GM21723 (cell line): ENCODE measurements around the gene PLXNA2.

ENCODE experiments used
- ATAC-seq: cut with Tn5 transposase; IDR thresholded peaks from one replicate; pipeline ENCODE4 v1.9.1; 2021; ENCODE audit warnings: mild to moderate bottlenecking, moderate library complexity; ENCODE audit not compliant: unreplicated experiment

The PLXNA2 gene

DNA sequence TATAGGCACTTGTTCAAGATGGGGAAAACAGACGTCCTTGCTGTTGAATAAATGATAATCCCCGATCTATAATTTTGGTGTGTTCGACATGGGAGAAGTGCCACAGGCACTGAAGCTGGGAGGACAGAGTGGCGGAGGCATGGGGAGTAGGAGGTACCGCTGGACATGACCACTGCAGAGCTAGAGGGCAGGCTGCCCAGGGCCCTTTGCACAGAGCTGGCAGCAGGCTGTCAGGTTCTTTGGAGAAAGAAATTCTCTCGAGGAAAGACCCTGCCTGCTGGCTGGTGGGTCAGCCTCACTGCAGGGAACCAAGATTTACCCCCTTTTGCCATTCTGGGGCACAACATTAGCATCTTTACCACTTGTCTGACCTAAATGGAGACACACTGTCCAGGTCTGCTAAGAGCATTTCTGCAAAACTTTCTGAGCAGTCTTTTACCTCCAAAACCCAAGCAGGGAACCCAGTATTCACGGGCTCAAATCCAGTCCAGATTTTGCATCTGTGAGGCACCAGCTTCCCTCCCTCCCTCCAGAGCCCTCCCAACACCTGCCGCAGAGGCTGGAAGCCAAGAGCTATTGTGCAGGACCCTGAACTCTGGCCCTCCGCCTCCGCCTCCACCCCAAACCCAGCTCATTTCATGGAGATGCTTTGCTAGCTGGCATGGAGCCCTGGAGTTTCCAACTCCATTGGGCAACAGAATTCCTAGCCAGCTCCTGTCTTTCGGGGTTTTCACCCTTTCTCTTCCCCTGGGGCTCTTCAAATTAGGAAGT lies 142.3 kb downstream of the PLXNA2 start:
- ATAC-seq = no peak

DNA sequence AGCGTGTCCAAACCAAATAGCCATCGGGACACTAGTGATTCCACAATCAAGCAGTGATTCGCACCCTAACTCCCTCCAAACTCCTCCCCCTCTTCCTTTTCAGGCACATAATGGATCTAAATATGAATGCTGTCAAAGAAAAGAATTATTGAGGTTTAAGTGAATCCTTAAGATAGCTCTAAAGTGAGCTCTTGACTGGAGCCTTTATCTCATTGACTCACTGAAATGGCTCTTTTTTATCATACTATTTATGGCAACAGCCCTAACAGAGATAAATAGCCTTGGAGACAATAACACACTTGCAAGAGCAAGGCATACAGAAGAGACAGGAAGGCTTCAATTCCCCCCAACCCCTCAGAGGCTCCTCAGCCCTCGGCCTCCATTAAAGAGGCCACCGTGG lies 143.3 kb downstream of the PLXNA2 start:
- ATAC-seq = no peak

DNA sequence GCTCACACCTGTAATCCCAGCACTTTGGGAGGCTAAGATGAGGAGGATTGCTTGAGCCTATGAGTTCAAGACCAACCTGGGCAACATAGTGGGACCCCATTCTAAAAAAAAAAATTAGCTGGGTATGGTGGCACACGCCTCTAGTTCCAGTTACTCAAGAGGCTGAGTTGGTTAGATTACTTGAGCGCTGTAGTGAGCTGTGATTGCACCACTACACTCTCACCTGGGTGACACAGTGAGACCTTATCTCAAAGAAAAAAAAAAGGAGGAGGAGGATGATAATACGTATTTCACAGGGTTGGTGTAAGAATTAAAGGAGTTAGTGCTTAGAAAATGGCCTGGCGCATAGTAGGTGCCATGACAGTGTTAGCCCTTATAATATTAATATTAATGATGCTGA lies 144.1 kb downstream of the PLXNA2 start:
- no peak for ATAC-seq

DNA sequence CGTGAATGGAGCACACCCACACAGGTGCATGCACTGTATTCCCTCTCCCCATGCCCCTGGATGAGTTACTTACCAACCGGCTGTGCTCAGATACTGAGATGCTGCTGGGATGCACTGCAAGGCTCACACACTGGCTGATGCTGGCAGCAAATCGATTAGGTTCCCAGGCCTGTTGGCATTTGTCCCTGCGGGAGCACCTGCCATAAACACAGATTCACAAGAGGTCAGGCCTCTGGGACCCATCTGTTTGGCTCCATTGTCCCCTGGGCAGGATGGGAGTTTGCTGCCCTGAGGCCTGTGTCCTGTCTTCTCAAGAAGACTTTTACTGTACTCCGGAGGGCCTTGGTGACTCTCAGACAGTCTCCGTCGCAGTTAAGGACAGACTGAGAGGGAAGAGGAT lies 145.4 kb downstream of the PLXNA2 start:
- ATAC-seq = no peak

DNA sequence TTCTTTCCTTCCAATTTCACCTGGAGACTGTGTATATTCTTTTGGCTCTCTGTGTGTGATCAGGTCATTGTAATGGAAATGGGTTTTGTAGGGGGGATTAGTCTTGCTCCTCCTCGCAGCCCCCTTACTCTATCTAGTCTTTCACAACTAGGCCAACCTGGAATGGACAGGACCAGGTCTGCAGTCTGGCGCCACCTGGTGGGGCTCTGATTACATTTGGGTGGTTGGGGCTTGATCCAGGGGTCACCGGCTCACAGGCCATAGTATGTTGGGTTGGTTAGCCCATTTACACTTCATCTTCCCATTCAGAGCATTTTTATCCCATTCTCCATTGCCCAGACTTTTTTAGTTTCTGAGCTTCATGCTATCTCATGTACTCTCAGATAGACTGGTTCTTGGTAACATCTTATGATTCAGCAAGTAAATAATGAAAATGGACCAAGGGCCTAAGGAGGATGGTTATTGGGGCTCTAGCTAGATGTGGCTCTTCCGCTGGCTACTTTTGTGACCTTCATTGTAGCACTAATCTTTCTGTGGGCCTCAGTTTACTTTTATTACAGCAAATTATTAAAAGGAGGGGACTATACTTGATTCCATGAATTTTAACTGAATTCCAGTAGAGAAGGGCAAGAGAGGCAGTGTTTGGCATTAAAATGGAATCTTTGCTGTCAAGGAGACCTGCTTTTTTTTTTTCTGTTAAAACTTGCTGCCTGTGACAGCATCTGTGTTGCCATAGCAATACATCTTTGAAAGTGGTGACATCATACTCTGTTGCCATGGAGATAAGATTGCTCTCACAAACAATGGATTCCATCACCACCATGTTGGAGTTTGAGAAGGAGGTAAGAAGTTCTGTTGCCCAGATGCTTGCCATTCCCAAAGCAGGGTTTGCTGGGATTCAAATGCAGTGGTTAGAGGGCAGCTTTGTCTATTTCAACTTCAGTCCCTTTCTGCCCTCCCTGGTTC lies 150.1 kb downstream of the PLXNA2 start:
- ATAC-seq = peak; percentile 54

DNA sequence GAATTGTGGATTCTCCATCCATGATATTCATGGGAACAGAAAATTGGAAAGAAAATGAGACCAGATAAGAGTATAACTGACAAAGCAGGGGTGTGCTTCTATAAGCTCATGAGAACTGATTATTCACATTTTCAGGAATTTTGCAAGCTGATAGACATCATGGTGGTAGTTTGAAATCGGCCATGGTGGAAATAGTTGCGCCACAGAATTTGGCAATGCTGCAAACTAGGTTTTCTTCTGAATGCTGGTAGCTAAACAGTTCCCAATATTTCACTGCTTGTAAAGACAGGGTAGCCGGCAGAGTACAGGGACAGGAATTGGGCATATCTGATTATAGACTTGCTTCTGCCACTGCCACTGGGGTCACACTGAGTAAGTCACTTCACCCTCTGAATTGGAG lies 151.1 kb downstream of the PLXNA2 start:
- no peak for ATAC-seq

DNA sequence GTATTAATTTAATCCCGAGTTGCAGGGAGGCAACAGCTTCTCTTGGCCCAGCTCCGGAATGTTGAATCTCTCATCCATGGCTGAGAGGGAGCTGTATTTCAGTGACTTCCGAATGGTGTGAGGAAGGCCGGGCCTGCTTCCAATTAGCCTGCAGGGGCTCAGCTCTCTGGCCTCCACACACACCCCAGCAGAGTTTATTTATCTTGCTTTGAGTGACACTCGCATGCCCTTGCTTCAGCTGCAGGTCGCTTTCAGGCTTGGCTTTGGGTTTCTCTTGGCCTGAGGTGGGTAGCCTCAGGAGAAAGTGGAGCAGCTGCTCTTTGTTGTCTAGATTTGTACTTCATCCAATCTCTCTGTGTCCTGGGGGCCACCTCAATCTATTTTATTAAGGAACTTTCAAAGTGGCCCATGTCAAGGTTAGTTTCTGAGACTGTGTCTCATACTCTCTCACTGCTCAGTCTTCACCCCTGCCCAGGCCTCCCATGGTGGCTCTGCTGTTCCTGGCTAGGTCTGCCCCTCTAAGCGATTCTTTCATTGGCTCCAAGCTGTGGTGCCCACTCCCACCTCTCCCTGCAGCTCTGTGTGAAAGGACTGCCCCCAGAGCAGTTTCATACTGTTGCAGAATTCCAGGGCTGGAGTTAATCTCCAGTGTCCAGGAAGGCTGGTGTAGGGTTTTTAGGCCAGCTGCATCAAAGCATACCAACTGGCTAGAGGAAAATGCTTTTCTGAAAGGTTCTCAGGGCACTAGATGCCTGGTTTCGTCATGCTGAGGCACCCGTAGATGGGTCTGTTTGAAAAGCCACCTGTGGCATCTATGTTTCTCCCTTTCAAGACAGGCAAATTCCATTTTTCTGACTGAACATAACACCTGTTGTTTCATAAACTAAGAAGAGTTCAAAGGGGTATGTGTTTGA lies 153.5 kb downstream of the PLXNA2 start:
- no peak for ATAC-seq

DNA sequence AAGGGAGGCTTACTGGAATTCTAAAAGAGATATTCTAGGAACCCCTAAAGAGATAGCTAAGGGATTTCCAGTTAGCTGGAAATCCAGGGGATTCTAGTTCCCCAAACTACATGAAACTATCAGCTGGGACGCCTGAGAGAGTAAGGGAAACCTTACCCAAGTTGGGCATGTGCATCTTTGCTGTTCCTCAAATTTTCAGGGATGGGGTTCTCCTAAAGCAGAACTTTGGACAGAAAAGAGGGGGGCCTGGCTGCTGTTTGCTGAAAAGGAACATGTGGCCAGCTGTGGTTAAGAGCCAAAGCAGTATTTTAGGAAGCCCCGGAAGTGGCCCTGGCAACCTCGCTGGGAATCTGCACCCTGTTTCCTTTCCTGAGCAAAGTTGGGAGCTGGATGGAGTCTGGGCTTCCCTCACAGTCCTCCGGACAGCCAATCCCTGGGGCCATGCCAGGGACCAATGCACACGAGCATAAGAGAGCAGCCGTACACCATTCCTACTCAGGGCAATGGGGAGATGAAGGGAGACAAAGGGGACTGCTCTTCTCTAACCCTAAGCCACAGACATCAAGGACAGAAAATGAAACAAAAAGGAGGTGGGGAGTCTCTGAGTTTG lies 154.3 kb downstream of the PLXNA2 start:
- ATAC-seq = no peak

DNA sequence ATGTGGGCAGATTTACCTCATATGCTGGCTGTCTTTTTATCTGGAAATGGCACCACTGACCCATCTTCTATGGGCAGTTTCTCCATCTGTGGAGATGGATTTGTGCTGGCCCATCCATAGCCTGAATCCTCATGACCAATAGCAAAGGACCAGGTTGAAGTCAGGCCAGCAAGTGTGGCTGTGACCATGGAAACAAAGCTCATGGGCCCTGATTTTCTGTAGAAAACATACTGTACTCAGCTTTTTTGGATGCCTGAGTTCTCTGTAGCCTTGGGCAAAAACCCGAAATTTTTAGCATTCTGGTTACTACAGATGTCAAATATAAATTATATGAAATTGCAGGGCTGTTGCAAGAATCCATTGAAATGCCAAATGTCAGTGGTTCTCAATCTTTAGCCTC lies 155.0 kb downstream of the PLXNA2 start:
- no peak for ATAC-seq

DNA sequence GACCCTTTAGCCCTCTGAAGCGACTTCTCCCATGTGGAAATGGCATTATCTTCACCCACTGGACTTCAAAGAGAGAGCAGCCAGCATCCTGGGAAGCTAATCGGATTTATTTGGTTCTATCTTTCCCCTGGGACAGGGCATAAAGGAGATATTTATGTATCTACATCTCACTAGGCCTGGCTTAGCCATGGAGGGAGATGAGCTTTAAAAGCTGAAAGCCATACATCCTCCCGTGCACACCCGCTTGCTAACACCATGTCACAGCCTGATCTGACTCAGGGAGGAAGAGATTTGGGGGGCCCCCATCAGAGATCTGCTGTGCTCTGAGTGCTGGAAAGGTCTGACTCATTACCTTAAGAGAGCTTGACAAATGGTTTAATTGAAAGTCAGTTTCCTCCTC lies 155.9 kb downstream of the PLXNA2 start:
- ATAC-seq = no peak

DNA sequence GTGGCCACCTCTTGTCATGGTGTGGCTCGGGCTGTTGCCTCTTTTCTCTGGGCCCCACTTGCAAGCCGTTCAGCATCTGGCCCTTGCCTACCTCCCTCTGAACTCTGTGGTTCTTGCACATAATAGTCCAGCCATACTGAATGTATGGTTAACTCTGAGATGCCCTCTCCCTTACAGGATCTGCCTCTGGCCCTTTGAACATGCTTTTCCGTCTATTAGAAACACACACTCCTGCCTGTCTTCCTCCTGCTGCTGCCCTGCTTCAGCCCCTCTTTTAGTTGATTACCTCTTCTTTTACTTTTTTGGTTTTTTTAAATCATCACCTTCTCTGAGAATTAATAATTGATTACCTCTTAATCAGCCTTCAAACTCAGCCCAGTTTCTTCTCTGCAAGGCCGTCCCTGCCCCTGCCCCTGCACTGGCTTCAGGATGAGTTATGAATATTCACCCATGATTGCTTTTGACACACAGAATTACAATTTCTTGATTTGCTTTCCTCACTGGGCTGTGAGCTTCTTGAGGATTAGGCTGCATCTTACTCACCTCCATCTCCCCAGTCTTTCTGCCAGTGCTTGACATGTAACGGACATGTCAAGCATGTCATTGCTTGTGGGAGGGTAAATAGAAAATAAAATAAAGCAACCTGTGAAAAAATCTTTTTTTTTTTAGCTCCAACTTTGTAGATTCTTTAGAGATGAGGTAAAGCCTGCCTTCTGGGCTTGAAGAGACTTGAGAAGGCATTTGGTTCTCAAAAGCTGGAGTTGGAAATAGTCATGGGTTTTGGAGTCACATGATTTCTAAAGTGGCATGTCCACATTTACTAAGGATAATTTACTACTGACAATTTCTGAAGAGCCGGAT lies 158.3 kb downstream of the PLXNA2 start:
- ATAC-seq = no peak

DNA sequence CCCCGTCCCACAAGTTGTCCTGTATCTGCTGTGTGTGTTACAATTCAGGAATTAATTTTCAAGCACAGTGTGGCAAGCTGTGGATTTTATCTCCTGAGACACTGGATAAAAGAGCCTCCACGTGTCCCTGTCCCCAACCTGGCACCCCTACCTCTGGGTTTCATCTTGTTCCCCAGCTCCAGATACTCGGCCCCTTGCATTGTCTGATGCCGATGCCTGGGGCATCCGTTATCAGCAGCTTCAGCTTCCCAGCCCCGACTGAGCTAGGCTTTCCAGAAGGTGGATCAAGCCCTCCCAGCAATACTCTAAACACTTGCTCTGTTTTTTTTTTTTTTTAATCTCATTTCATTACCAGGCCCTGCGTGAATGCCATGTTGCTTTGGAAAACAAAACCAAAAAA lies 159.4 kb downstream of the PLXNA2 start:
- ATAC-seq = no peak

DNA sequence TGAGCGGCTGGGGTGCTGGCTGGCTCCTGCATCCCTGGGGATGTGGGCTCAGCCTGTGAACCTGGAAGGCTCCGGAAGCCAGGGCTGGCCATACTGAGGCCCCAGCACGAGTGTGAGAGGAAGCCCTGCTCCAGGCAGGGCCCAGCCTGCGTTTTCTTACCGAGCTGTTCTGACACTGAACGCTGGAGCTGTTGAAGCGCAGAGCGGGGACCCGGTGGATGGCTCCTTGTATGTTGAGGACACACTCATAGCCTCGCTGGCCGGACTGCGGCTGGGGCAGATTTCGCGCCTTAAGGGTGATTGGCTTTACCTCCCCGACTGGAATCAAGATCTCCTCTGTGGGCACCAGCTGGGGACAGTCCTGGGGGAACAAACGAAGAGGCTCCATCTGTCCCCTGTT lies 160.0 kb downstream of the PLXNA2 start:
- ATAC-seq = no peak

DNA sequence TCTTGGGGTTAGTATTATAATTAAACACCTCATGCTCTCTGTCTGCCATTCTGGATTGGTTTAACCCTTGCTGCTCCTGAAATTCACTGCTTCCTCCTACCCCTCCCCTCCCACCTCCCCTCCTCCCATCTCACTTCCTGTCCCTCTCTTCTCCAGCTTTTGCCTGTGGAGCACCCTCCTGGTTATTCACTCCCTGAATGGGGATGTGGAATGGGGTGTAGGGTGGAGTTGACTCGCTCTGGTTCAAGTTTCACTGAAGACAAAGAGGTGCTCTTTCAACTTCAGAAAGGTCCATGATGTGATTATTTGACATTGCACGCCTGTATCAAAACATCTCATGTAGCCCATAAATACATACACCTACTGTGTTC lies 160.5 kb downstream of the PLXNA2 start:
- ATAC-seq = no peak

DNA sequence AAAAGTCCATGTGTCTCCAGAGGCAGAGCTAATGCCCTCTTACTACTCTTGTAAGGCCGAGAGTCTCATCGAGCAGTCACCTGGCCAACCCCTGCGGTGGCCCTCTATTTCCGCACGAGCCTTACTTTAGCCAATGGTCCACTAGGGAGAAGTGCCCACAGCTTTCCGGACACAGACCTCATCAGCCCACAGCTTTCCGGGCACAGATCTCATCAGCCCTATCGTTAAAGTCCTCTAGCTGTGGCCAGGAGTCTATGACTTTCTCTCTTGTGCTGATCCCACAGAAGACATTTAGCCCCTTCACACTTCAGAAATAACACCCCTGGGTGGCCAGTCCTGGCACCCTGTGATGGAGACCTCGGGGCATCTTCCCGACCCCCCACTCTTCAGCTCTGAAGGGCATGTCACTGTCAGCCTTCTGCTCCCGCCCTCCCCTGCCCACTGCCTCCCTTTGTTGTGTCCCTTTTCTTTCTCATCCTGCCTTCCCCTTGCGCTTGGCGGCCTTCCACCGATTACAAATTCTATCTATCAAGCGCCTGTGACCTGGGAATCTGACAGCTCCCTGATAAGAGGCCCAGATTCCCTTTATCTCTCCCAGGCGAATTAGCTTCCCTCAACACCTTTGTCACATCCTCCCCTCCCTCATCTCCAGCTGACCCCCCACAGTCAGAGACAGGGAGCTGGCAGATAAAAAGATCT lies 161.0 kb downstream of the PLXNA2 start:
- ATAC-seq = no peak

DNA sequence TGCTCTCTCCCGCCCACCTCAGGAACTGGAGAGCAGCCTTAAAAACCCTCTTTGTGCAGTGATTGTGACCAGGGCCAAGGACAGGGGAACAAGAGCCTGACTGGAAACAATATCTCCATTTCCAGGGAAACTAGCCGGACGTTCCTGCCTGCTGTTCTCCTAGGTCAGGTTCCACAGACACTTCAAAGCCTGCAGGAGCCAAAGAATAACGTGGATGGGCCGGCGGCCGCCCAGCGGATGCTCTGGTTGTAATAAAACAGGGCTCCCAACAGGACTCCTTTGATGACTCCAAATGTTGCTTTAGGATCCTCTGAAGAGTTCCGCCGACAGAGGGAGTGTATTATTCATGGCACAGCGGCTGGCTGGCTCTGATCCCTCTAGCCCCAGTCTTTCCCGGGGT lies 162.2 kb downstream of the PLXNA2 start:
- no peak for ATAC-seq

DNA sequence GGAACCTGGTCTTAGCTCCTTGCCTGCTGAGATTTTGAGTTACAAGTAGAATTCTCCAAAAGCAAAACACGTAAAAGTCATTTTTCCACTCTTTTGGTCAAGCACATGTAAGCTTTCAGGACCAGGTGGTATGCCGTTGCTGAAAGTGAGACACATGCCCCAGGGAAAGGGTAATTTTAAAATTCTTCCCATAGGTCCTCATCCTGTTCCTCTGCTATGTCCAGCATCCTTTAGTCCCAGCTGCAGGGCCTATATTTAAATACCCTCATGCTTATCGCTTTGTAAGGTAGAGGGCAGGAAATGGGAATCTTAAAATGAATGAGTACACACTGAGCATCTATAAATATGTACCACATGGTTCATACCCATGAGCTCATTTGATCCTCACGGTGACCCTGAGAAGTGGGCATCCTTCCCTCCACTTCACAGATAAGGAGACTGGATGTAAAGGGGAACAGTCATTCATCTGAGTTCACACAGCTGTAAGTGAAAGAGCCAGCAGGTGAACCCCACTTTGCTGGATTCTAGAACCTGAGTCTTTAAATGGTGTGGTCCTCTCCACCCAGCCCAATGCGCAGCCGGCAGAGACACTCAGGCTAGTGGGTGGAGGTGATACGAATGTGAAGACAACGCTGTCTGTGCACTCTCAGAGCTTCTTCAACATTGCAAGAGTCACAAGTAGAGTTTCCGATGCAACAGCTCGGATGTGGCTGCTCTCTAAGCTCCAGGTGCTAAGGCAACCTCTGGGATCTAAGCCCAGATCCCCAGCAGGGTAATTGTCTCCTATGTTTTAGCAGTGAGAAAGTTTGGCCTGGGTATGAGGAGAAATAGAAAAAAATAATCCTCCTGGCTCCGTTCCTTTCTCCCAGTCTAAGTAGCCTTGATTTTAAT lies 163.5 kb downstream of the PLXNA2 start:
- no peak for ATAC-seq

DNA sequence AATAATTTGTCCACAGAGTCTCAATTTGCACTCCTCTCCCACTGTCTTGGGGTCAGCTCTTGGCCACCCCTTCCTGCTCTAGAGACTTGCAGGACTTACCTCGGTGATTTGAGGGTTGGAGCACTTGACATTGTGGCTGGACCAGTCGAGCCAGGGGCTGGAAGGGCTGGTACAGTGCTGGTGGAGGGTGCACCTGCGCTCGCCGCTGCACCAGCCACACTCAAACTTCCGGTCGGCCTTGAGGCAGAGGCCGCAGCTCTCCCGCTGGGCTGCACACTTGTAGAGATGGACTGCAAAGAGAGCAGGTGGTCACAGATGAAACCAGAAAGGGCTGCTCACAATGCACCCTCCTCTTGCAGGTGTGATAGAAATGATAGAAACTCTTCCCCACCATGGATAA lies 165.0 kb downstream of the PLXNA2 start:
- no peak for ATAC-seq
